Lower leg skin (tissue), 3 donors: ENCODE results near the gene CDC20B.

Experiments used
- CTCF ChIP-seq, 3 donors: fragments of 450-650 bp; IDR thresholded peaks; one replicate each; pipeline ENCODE4 v1.5.1; 2016; ENCODE audit warnings: antibody characterized with exemption in 3 of 3, mild to moderate bottlenecking in 3 of 3, moderate library complexity in 2 of 3
- POLR2A ChIP-seq, 2 donors: fragments of 450-650 bp; IDR thresholded peaks; one replicate each; pipeline ENCODE4 v1.6.1; 2016 to 2017; ENCODE audit warnings: antibody characterized with exemption in 2 of 2, mild to moderate bottlenecking in 1 of 2, moderate library complexity in 1 of 2

DNA sequence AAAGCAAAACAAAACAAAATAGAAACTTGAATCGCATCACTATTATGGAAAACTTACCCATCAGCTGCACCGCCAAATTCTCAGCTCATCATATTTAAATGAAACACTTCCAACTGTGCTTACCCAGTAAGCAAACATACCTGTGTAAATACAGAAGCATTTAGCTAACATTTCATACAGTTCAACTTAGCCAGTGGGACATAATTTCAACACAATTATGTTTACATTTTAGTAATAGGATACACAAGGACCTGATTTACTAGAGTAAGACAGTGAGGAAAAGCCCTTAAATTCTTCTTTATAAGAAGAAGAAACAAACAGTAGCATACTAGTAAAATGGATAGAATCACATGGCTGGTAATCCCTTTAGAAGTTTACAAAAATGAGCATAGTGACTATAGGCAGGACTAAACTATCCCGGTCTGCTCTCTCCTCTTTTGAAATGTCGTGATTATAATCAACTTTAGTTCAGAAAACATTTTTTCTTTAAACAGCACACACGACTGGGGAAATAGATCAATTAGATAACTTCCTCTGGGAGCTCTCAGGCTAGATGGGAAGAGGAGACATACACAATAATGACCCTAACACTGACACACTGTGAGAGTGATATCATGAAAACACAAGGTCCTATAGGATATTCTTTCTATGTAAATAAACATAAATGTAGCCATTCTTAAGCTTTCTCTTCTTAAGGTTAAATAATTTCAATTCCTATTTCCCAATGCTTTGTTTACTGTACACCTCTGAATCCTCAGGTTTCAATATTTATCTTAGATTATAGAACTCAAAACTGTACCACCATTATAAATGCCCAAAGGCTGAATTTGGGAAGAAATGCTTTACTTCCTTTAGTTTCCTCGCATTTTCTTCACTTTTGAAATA, 15.9 kb upstream of the CDC20B start:
- TF ChIP-seq CTCF (IDR thresholded peaks at IDR 0.05) (no peak), POLR2A (IDR thresholded peaks at IDR 0.05) (no peak)
